Endothelial cell of umbilical vein (primary cell): ENCODE measurements around the gene PEX3.

Experiments
- CTCF ChIP-seq, 2 donors: IDR thresholded peaks; 1 replicate in 1 of 2; 2 replicates in 1 of 2; pipeline ENCODE4 v1.5.1; 2011; ENCODE audit warnings: low read length in 2 of 2, mild to moderate bottlenecking in 2 of 2, moderate library complexity in 2 of 2, control low read depth in 1 of 2, inconsistent platforms in 1 of 2, low read depth in 1 of 2; ENCODE audit not compliant: insufficient read depth in 1 of 2; ENCODE audit errors: extremely low read depth in 1 of 2
- EZH2 ChIP-seq: IDR thresholded peaks from 2 replicates; pipeline ENCODE4 v1.6.1; 2012; ENCODE audit warnings: borderline replicate concordance, low read depth, mild to moderate bottlenecking, moderate library complexity, low read length, inconsistent platforms; ENCODE audit not compliant: severe bottlenecking
- MYC ChIP-seq: IDR thresholded peaks from one replicate; pipeline ENCODE4 v1.6.1; 2011; ENCODE audit warnings: mild to moderate bottlenecking, low read depth, low read length
- POLR2AphosphoS5 ChIP-seq: IDR thresholded peaks from 2 replicates; pipeline ENCODE4 v1.6.1; 2012; ENCODE audit warnings: low read depth, mild to moderate bottlenecking, control low read depth, low read length, moderate library complexity; ENCODE audit not compliant: insufficient read depth

- no peak for TF ChIP-seq CTCF (IDR thresholded peaks at IDR 0.05; ENCODE audit: extremely low read depth in 1 of 2, insufficient read depth in 1 of 2, low read depth in 1 of 2, low read length in 2 of 2)
- TF ChIP-seq EZH2, result no peak
- no peak for TF ChIP-seq POLR2AphosphoS5
- no peak for TF ChIP-seq MYC
These were observed 926 bp downstream of the PEX3 start for GRCh38 chr6:143451531-143451930.
